ENCODE results near the gene SHROOM1.

Gene SHROOM1

DNA sequence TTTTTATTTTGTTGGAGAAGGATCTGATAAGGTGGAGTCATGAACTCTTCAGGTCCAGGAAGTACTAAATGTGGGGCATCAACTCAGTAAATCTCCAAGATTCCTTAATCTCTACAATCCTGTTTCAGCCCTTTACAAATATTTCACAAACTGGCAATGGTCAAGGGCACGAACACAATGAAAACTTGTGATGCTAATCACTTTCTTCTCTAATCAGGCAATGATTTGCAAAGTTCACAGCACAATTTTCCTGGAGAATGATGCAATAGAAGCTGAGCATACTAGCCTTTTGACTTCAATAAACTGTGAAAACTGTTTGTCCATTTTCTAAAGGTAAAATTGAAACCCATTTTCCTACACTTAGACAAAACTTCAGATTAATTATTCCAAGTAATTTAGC lies 18.9 kb upstream of the SHROOM1 start:
- no peak for DNase-seq

DNA sequence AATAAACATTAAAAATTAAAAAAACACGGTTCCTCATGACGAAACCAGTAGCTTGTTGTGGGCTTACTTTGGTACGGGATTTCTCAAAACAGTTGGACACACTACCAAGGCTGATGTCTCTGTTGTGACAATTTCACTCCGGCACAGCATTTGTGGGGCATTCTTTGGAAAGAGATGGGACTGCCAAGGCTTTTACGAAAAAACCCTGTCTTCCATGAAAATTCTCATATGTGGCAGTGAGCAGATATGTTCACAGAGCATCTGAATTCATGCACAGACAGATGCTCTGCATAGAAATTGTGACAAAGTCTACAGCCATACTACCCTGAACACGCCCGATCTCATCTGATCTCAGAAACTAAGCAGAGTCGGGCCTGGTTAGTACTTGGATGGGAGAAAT lies 17.8 kb upstream of the SHROOM1 start:
- no peak for DNase-seq

DNA sequence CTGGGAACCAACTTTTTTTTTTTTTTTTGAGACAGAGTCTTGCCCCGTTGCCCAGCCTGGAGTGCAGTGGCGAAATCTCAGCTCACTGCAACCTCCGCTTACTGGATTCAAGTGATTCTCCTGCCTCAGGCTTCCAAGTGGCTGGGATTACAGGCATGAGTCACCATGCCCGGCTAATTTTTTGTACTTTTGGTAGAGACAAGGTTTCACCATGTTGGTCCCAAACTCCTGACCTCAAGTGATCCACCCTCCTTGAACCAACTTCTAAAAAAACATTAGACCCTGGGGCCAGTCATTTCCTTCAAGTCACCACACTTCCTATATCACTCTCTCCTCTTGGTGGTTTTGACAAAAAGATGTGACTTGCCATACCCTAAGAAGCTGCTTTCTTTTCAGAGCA lies 10.9 kb upstream of the SHROOM1 start:
- DNase-seq, result no peak

DNA sequence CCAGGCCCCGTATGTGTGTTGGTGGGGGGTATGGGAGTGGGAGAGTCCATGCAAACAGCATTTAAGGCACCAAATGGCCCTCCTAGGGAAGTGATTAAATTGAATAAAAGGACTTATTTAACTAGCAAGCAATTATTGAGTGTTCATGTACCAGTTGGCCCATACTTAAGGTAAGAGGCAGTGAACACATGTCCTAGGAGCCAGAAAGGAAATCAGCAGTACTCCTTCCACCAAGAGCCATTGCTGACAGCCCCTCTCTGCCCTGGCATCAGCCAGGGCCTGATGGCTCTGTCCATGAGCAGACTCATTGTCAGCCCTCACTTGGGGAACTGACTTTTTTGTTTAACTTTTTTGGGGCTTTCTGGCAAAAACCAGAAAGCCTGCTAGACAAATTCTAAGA lies 10.4 kb upstream of the SHROOM1 start:
- DNase-seq, result no peak

DNA sequence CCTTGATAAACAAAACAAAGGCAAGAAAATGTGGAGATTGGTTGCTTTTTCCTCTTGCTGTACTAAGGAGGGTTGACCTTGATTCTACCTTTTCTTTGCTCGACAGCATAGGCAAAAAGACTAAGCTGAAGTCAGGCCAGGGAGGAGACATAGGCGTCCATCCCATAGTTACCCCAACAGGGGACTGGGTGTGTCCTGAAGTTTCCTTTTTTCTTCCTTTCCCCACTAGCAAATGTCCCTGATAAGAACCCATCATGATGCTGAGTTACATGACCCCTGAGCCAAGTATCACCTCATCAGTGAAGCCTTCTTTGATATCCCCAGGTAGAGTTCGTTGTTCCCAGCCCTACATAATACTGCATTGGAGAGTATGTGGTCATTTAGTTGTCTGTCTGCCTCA lies 9.9 kb upstream of the SHROOM1 start:
- DNase-seq, result no peak

DNA sequence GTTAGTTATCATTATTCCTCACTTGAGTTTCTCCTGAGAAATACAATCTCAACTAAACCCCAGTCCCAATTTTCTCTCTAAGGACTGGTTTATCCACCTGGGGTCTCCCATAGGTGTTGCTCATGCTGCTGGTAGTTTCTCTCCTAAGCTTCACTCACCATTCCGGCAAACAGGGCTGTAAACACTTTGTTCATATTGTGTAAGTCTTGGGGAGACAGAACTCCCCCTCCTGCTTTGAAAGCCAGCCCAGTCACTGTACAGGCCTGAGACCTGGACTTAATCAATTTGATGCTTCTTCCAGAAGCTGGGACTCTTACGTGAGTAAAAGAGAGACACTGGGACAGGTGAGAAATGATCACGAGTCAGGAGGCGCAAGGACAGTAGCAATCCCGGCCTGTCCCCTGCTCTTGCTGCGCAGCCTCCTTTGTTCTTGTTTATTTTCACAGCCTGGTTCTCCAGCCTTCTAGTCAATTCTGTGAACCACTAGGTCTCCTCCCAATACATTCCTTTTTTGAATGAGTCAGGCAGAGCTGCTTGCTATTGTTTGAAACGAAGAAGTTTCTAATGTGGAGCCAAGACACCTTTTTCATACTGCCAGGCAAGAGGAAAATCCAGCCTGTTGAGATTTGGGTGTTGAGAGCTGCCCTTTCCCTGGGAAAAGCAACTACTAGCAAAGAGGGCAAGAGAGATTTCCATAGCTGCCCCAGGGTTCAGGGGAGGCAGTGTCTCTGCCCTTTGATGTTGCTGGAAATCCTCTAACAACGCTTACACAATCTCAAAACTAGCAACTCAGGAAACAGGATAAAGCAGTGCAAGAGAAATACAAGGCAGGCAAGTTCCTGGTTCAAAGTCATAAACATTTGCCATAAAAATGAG lies 9.2 kb upstream of the SHROOM1 start:
- DNase-seq, result no peak

DNA sequence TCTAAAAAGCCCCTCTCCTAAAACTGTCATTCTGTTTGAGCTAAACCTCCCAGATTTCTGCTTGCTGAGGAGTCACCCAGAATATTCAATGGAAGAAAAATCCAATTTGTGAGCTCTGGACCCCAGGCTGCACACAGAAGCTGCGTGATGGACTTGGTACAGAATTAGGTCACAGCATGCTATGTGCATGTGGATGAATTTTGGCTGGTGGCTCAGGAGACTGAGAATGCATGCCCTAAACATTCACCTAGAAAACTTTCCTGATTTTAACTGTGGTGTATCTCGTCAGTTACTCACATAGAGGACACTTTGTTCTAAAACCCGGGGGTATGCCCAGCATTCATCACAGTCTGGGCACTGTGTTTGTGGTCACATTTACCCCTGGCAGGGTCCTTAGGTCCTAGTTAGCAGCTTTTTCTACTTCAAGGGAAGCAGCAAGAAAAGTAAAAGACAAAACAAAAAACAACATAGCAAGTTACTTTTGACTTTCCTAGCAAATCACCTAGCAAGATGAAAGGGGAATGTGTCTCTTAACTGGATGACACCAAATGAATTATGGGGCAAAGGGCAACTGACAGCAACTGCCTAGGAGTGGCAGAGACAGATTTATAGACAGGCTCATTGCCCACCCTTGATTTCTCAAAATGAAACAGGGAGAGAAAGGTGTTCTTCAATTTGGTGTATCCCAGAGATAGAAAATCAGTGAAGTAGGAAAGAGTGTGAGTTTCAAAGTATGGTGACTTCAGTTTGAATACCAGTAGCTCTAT lies 8.3 kb upstream of the SHROOM1 start:
- DNase-seq, result no peak

DNA sequence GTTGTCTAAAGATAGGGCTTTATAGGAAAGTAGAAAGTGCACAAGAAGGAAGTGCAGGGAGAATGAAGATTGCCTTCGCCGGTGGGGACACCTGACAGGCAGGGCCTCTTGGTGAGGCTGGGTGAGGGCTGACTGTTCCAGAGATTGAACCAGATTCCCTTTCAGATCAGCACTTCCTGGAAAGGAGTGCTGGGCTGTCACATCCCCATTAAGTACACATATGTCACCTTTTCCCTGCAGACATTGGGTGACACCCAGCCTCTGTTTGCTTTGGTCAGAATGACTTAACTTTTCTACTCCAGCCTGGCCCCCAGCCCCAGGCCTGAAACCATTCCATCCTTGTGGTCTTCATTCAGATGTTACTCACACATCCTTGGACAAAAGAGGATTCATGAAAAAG lies 7.4 kb upstream of the SHROOM1 start:
- no peak for DNase-seq

DNA sequence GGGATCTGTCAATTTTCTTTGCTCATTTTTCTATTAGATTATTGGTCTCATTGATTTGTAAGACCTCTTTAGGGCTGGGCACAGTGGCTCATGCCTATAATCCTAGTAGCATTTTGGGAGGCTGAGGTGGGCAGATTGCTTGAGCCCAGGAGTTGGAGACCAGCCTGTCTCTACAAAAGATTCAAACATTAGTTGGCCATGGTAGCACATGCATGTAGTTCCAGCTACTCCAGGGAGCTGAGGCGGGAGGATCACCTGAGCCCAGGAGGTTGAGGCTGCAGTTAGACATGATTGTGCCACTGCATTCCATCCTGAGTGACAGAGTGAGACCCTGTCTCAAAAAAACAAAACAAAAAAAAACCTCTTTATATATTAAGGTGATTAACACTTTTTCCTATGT lies 6.4 kb upstream of the SHROOM1 start:
- DNase-seq, result no peak

DNA sequence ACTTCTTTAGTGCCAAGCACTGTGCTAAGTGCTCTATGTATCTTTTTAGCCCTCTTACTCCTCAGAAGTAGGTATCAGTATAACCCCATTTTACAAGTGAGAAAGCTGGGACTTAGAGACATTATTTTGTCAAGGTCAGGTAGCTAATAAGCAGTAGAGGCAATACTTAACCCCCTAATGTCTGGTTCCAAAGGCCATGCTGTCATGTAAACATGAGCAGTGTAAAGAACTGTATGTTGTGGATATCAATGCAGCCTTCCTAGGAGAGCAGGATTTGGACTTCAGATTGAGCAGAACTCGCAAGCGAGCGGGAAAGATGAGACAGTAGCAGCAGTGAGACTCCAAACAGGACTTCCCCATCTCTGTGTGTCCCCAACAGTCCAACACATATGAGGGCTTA lies 3.6 kb upstream of the SHROOM1 start:
- DNase-seq, result no peak

DNA sequence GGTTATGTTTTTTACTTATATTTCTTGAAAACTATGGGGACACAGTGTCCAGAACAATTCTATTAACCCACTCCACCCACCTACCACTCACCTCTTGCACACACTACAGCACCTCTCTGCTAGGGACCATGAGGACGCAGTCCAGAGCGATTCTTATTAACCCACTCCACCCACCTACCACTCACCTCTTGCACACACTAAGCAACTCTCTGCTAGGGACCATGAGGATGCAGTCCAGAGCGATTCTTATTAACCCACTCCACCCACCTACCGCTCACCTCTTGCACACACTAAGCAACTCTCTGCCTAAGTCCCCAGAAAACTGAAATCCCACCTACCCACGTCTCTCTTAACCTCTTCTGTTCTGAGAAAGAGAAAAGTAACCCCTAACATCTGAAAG lies 2.2 kb upstream of the SHROOM1 start:
- DNase-seq, result no peak

DNA sequence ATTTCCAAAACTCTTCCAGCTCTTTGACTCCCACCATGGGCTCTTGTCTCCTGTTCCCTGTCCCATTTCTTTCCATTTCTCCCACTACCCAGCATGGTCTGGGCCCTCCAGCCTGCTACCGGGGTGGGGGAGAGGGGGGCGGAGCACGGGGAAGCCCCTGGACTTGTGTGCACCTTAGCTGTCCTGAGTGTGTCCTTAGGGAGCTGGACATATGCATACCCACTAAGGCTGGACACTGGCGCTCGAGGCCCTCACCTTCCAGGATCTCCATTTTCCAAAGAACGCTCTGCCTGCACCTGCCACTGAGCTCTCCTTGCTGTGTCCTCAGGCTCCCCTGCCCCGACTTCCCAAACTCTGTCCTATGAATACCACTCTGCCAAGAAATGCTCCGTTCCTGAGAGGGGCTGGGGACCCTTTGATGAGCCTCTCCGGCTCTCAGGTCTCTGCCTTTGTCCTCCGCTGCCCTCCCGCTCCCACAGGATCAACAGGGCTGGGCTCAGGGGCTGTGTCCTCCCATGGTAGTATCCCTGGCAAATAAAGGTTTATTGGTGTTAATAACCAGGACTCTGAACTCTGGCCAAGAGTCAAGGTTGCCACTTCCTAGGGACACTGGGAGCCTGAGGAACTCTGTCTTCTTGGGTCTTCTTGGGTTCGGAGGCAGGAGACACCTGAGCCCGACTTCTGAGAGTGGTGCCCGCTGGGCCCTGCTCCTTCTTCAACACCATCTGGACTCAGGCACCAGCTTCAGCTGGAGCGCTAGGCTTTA lies 831 bp upstream of the SHROOM1 start:
- DNase-seq, result no peak

DNA sequence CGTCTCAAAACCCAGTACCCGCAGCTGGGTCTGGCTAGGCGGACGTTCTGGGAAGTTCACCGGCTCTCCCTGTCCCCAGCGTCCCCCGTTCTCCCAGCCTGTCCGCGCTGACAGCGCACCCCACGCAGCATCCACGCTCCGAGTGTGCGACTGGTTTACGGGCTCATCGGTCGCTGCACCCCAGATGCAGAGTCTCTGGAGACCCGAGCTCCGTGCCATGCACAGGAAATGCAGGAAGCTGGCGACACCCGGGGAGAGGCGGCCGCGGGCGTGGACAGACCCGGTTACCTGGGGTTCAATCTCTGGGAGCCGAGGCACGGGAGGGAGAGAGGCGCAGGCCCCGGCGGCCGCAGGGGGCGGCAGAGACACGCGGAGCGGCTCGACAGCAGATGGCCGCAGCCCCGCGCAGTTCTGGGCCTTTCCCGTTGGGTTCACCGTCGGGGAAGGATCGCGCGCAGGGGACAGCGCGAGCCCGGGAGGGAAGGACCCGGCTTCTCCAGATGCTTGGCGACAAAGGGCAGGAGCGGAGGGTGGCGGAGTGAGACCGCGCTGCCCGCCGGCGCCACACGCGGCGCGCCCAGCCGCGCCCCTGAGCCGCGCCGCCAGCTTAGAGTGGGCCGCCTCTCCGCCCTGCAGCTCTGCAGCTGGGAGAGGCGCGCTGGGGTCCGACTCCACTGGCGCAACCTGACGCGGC lies 558 bp downstream of the SHROOM1 start:
- DNase-seq, result peak; percentile 66

DNA sequence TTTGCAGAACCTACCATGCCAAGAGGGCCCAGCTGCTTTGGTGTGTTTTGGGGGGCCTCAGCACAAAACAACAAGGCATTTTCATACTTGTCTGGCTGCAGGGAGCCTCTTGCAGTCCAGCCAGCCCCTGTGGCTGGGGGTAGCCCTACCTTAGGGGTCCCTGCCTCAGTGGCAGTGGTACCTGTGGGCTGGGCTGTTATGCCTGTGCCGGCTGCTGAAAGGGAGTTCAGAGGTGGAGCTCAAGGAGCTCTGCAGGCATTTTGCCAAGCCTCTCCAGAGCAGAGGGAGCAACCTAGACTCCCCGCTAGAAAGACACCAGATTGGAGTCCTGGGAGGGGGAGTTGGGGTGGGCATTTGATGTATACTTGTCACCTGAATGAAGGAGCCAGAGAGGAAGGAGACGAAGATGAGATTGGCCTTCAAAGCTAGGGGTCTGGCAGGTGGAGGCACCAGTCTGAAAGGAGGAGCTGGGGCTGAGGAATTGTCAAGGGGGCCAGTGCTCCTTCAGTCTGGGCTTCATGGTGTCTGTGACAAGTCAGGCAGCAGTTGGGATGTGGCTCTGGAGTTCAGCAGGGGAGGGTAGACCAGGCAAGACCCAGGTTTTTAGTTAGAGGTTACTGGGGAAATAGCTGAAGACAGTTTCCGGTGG lies 1.5 kb downstream of the SHROOM1 start:
- DNase-seq, result no peak

DNA sequence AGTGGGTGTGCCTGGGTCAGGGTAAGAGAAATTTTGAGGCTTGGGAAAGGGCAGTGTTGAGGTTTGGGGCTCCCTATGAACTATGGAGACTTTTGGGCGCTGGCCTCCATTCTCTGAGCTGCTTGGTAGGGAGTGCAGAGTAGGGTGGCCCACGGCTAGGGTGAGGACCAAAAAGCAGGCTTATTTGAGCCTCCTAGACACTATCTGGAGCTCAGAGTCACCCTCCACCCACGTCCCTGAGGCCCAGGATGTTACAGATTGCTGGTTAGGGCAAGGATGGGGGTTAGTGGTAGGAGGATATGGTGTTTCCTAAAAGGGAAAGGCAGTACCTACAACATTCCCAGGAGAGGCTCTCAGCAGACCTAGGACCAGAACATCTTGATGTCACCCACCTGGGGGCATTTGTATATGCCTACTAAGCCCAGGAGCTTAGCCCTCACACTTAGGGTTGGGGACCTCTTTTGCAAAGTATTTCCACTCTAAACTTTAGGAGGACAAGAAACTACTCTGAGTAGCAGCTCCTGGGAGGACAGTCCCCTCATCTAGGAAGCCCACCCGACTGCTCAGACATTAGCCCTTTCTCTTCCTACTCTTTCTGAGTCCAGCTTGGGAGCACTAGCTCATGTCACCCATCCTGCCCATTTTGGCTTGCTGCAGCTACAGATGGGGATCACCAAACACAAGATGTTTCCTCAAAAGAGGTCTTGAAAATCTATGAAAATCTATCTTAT lies 2.3 kb downstream of the SHROOM1 start:
- no peak for DNase-seq

DNA sequence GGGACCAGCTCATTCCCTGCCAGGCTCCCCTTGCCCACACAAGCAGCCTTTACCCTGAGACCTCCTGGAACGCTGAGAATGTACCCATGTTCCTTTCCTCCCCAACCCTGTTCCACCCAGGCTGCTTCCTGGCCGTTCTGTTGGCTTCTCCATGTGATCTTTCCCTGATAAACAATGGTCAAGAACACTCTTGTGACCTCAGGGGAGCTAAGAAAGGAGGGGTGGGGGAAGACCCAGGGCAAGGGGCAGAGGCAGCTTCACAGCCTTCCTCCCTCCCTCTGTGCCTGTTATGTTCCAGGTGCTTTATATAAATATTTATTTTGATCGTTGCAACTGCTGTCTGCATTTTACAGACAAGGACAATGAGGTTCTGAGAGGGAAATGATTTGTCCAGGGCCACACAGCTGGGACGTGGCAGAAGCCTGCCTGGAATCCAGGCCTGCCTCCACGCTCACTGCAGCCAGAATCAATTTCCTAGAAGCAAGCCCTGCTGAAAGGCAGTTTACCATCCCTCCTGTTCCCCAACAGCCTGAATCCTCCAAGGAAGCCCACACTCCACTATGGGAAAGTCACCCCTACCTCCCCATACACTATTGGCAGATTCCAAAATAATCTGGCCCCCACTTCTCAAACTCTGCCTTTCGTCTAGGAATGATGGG lies 3.9 kb downstream of the SHROOM1 start:
- no peak for DNase-seq

DNA sequence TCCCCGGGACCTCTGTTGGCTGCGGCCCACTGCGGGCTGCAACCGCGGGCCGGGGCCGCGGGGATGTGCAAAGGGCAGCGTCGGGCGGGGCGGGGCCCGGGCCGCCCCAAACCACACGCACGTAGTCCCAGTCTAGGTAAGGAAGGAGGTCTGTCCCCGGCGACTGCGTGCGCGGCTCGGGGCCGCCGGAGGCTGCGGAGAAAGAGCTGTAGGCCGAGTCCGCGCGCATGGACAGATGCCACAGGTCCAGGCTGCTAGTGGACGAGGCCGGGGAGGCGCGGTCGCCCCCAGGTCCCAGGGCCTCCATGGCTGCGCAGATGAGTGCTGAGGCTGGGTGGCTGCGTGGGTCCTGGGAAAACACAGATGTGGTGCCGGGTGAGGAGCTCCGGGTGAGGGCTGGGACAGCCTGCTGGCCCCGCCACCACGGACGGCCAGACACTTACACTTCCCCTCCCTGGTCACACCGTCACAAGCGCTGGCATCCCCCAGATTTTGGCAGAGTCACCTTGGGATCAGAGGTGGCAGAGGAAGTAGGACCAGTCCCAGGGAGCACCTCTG lies 4.5 kb downstream of the SHROOM1 start:
- no peak for DNase-seq

DNA sequence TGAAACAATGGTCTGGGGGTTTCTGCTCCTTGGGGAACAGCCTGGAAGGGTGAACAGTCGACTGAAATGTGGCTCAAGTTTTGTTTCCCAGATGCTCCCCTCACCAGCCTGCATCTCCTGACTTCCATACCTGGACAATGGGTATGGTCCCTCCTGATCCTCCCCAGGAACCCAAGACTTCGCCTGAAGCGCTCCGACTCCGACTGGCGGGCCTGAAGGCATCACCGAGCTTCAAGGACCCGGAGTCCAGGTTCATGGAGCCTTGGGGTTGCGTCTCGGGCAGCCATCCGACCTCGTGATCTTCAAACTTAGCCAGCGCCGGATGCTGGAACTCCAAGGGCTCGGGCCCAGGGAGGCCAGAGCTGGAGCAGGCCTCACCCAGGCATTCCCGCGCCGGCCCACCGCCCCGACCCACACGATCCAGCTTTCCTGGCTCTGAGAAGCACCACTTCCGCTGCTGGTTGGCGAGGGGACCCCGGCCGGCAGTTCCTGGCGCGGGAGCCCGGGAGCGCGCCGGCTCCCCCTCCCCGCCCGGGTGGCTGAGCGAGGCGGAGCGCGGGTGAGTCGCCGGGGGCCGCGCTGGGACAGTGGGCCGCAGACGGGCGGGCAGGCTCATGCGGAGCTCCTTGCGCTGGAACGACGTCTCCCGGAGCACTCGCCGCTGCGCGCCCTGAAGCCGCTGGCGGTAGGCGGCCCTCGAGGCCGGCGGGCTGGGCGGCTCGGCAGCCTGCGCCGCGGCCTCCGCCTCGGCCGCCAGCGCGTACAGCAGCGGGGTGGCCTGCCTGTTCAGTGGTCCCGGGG lies 5.2 kb downstream of the SHROOM1 start:
- no peak for DNase-seq

DNA sequence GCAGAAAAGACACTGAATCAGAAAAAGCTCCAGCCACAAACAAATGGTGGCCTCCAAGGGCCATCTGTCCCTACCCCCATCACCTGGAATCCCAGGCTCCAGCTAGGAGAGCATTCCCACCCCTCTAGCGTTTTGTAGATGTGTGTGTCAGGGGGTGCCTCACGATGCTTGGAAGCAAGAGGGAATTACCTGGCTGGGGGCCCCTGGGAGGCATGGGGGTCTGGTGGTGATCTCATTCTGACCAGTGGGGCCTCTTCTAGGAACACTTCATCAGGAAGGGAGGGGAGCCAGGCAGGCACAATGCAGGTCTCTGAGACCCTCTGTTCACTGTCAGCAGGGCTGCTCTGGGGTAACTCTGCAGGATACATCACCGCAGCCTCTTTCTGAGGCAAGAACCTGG lies 6.0 kb downstream of the SHROOM1 start:
- DNase-seq, result no peak

DNA sequence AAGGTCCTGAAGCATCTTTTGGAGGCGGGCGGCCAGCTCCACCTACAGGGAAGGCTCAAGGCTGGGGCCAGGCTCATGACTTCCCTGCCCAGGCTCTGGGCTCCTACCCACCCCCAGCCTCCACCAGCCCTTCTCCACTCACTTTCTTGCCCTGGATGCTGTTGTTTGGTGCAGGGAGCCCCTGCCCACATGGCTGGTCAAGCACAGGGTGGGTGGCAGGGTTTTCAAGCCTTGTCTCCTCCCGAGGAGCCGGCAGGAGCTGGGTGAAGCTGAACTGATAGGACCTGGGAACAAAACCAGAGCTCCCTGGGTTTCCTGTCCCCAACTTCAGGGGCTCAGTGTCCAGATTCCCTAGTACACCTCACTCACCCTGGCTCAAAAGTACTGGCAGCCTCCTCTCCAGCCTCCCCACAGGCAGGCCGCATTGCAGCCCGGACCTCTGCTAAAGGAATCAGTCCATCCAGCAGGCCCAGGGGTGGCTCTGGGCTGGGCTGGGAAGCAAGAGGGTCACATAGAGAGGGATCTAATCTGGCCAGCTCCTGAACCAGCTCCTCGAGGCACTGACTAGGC lies 6.9 kb downstream of the SHROOM1 start:
- DNase-seq, result no peak
